Erythroblast (primary cell): ENCODE data around the gene MAN1C1.

Experiments
- GATA1 ChIP-seq: IDR thresholded peaks from 2 replicates; pipeline ENCODE4 v1.6.1; 2011; ENCODE audit warnings: low read depth, mild to moderate bottlenecking, control low read depth, low read length, moderate library complexity
- POLR2A ChIP-seq: IDR thresholded peaks from 2 replicates; pipeline ENCODE4 v1.6.1; 2011; ENCODE audit warnings: mild to moderate bottlenecking, low read length

DNA sequence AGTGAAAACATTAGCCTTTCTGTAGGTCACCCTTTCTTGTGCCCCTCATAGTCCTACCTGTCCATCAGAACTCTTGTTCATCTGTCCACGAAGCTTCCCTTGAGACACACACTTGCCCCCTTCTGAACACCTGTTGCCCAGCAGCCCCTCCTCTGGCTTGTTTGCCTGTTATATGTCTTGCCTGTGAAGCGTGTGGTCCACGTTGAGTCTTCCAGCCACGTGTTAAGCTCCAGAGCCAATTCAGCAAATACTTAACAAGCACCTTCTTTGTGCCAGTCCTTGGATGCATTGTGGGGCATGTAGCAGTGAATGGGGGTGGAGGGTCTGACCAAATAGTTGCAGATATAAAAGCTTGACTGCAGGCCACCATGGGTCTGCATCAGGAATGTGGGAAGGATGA lies 66.6 kb downstream of the MAN1C1 start:
- TF ChIP-seq POLR2A (no peak), GATA1 (no peak)
